Activated CD8-positive, alpha-beta memory T cell treated with anti-CD3 and anti-CD28 coated beads, Interleukin-2, amount 50 U/mL, for 1 hour (primary cell): ENCODE measurements around the gene PRMT7.
"Not testable (repeated sequence)": the region's sequence is repeated elsewhere in the genome, so short reads cannot be mapped to it uniquely, and the experiment has no call there.

Experiments
- DNase-seq: peaks from one replicate; pipeline ENCODE4 v3.0.0-alpha.2; 2020; ENCODE audit errors: extremely low read depth

Gene PRMT7

DNA sequence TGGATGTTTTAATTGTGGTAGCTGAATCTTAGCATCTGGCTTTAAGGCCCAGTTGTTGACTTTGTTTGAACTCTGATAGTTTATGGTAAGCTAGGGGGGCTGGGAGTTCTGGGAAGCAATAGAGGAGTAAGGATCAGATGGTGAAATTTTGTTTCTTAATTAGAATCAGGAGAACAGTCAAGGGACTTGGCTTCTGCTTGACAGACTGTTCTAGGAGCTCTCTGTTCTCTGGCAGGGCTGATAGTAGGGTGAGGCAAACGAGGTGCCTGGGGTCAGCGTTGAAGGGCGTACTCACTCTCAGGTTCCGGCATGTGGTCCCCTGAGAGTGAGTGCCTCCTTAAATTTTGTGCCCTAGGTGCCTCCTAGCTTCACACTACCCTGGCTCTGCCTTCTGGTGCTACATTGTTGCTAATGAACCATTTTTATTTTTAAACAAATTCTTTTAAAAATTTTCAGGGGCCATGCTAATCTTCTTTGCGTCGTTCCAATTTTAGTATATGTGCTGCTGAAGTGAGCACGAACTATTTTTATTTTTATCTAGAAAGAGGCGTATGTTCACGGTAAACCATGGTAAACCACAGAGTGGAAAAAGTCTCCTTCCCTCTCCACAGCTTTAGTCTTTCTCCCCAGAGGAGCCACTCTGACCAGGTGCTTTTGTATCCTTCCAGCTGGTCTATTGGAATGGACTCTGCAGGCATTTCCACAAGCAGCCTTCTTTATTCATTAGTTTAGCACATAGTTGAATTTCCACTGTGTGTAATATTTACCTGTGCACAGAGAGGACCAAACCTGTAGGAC lies 26.8 kb upstream of the PRMT7 start:
- no peak for DNase-seq

DNA sequence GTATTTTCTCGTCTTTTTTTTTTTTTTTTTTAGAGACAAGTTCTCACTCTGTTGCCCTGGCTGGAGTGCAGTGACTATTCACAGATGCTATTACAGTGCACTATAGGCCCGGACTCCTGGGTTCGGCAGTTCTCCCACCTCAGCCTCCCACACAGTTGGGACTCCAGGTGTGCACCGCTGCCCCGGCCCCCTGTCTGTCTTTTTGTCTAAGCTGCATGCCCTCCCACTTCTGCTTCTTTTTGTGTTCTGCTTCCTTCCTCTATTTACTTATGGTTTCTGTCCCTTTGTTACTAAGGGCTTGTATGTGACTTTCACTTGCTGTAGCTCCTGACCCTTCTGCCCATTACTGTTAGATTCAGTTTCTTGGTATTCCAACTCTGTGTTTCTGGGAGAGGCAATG lies 26.0 kb upstream of the PRMT7 start:
- DNase-seq: no peak

DNA sequence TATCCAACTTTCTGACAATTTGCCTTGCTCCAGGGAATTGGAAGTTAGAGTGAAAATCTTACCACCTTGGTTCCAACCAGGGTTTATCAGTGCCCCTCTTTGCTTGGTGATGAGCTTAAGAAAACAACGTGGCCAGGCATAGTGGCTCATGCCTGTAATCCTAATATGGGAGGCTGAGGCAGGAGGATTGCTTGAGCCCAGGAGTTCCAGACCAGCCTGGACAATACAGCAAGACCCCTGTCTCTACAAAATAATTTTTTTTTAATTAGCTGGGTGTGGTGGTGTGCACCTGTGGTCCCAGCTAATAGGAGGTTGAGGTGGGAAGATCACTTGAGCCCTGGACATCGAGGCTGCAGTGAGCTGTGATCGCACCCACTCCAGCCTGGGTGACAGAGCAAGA lies 25.1 kb upstream of the PRMT7 start:
- no peak for DNase-seq

DNA sequence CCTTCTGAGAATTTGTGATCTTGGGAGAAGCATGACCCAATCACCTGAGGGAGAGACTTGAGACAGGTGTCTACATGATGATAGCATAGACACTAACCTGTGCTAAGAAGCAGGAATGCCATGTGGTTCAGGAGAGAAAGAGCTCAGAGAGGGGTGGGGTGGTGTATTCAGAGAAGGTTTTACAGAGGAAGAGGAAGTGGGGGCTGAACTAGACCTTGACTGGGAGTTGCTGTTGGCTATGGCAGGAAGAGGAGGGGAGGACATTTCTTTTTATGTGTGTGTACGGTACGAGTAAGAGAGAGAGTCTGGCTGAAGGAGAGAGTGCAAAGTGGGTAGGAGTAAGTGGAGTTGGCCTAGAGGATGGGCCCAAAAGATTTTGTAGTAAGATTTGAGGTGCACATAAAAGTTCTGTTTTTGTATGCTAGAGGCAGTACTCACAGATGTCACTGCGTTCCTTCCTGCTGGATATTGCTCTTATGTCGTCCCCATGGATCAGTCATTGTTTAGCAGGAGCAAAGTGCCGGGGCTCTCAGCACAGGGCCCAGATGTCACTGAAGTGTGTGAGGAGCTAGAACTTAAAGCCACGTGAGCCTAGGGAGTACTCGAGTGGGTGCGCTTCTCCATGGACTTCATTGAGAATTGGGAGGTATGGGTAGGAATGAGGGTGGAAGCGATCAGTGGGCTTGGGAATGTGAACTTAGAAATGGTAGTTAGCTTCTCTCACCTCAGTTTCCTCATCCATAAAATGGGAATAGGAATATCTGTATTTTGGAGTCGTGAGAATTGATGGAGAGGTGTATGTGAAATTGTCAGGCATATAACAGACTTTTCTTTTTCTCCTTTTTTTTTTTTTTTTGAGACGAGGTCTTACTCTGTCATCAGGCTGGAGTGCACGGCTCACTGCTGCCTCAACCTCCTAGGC lies 24.4 kb upstream of the PRMT7 start:
- DNase-seq: no peak

DNA sequence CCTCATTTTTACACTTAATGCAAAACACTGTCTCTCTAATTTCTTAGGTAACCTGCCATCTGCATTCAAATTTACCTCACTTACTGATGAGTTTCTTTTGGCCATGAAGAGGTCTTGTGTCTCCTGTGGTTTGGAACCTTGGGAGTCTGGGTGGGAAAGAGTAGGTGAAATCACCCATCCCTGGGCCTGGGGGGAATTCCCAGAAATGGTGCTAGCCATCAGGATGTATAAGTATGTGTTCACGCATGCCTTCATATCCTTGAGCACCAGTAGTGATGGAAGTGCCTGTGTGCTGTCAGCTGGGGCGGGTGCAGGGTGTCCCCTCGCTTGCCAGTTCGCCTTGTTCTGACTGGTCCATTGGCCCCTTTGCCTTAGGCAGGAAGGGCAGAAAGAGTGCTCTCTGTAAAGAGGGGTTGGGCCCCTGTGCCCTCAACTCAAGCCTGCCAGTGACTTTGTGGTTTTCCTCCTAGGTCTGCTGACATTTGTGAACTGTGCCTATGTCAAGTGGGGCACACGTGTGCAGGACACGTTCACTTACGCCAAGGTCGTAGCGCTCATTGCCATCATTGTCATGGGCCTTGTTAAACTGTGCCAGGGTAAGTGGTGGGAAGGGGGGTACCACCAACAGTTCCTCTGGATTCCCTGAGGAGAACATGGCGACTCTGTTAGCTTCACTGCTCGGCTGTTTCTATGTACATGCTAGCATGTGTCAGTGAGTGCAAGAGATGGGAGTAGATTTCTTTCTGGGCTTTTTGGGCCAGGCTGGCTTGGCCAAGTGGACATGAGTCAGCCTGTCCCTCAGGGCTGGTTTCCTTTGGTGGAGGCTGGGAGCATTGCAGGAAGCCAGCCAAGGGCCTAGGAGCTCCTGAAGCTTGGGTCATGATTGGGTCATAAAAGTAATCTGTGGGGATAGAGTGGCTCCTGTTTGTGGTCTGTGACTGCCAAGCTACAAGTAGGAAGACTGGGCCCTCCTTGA lies 23.3 kb upstream of the PRMT7 start:
- DNase-seq: no peak

DNA sequence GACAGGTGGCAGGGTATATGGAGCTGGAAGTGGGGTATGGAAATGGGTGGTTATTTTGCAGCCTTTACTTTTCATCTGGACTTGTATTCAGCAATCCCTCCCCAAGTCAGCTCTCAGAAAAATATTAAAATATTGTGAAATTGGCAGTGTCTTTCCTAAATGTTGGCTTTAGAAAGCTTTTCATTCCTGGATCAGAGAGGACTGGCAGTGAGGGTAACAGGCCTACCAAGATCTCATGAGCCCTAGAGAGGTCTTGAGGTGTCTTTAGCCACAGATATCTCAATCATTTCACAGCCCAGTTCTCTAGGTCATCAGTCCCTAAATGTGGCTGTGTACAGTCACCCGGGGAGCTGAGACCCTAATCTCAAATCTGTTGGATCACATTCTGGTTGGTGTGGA lies 22.6 kb upstream of the PRMT7 start:
- DNase-seq: no peak

DNA sequence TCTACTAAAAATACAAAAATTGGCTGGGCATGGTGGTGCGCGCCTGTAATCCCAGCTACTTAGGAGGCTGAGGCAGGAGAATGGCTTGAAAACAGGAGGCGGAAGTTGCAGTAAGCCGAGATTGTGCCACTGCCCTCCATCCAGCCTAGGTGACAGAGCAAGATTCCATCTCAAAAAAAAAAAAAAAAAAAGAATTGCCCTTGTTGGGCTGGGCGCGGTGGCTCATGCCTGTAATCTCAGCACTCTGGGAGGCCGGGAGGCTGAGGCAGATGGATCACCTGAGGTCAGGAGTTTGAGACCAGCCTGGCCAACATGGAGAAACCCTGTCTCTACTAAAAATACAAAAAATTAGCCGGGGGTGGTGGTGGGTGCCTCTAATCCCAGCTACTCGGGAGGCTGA lies 22.0 kb upstream of the PRMT7 start:
- not testable (repeated sequence) for DNase-seq

DNA sequence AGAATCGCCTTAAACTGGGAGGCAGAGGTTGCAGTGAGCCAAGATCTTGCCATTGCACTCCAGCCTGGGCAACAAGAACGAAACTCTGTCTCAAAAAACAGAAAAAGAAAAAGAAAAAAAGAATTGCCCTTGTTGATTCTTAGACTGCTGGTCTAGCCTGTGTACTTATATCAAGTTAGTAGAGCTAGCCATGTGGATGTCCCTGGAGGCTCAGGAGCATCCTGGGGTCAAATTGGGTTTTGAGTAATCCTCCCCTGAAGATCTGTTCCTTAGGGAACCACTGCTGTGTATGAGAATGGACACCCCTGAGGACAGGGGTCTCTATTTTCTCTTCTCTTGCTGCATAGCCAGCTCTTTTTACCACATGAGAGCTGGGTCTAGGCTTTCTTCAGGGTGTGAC lies 21.6 kb upstream of the PRMT7 start:
- no peak for DNase-seq

DNA sequence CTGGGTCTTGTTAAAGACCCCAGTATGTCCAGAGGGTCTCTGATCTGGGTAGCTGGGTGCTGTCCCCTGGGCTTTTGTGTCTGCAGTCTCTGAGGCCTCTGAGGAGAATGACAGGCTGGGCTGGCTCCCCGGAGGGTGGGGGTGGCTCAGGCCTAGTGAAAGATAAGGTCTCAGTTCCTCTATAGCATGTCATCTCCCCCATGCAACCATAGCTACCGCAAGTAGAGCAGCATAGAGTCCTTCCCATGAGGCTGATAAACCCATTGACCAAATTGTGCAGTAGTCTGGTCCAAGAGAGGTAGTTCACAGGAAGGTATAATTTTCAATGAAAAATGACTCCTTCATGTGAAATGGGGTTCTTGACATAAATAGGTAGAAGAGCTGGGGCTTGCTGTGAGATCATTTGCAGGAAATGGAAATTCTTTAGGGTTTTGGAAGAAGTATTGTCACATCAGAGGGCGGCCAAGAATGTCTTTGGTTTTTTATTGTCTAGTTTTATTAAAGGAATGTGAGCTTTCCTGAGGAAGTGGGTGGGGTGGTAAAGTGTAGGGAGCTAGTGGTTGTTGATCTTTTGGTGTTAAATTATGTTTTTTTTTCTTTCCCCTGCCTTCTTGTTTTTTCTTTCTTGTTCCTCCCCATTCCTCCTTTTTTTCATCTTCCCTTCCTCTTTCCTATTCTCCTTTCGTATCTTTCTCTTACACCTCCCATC lies 21.0 kb upstream of the PRMT7 start:
- DNase-seq: no peak

DNA sequence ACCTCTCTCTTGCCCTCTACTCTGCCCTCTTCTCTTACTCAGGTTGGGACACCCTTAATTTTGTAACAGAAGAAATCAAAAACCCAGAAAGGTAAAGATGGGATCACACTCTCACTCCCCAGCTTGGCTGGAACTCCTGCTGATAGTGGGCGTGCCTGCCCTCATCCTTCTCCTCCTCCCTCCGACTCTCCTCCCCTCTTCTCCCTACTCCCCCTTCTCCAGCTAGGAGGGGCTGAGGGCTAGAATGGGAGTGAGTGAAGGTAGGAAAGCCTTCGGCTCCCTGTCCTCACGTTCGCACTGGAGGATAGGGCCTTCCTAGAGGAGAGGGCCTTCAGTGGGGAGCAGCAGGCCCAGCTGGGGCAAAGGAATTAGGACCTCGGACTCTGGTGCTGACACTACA lies 20.4 kb upstream of the PRMT7 start:
- DNase-seq: no peak

DNA sequence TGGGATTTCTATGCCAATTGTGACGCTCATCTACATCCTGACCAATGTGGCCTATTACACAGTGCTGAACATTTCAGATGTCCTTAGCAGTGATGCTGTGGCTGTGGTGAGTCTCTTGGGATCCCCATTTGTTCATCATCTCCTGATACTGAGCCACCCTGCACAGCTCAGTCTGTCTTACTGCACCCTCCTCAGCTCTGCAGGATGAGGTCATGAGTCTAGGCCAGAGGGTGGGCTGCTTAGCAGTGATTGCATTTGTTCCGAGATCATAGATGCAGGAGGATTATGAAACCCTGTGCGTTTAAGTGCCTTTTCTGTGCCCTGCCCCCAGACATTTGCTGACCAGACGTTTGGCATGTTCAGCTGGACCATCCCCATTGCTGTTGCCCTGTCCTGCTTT lies 19.6 kb upstream of the PRMT7 start:
- no peak for DNase-seq

DNA sequence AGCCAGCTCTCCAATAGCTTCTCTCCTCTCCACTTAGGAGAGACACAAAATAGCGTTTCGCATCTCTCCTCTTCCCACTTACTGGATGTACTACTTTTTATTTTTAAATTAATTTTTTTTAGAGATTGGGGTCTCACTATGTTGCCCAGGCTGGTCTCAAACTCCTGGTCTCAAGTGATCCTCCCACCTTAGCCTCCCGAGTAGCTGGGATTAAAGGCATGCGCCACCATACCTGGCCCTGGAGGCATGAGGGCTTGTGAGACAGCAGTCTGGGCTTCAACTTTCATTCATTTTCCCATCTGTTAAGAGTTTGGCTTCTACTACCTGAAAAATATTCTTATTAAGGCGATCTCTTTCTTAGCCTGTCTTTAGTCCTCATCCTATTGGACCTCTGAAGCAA lies 18.4 kb upstream of the PRMT7 start:
- no peak for DNase-seq

DNA sequence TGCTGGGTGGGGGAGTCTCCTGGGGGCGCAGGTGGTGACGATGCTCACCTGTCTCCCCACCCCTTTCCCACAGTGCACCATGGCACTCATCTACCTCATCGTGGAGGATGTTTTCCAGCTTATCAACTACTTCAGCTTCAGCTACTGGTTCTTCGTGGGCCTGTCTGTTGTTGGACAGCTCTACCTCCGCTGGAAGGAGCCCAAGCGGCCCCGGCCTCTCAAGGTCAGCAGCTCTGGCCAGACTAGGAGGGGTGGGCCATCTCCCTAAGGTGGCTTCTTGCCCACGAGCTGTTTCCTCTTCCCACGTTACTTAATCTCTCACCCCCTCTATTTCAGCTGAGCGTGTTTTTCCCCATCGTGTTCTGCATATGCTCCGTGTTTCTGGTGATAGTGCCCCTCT lies 14.5 kb upstream of the PRMT7 start:
- DNase-seq: no peak

DNA sequence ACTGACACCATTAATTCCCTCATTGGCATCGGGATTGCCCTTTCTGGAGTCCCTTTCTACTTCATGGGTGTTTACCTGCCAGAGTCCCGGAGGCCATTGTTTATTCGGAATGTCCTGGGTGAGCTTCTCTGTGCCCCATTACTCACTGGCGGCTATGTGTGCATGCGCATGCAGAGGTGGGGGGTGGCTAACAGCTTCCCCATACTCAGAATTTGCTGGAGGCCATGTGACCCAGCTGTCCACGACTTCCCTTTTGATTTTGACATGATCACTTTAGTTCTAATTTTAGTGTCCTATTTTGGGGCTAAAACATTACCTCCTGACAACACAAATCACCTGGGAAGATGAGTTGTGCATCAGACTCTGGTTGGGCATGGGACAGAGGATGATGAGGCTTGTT lies 14.1 kb upstream of the PRMT7 start:
- DNase-seq: no peak

DNA sequence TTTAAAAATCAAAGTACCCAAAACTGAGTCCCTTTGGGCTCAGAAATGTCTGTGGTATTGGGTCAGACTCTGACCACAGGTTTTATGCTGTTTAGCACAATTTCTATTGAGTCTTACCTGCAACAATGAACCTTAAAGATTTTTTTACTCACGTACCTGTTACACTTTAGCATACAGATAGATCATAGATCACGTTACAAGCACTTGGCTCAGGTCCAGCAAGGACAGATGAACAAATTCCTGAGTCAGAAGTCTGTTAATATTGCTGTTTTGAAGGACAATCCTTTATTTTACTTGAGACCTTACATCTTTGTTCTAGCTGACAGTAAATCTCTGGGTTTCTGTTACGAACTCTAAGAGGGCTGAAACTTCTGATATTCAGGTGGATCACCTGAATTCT lies 12.9 kb upstream of the PRMT7 start:
- DNase-seq: no peak

DNA sequence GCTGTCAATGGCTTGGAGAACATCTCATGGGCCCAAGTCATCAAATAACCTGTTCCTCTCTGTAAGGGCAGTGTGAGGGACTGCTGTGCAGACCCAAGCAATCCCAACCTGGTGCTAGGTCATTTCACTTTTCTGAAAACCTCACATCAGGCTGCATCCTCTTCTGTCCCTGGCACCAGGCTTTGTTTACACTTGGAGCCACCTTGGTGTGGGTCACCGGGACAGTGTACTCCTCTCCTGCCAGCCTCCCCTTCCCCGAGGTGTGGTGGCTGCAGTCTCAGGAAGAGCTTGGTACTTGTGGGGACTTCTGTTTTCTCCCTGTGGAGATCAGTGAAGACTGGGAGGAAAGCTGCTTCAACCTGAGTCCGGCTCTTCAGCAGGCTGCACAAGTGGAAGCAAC lies 12.5 kb upstream of the PRMT7 start:
- DNase-seq: no peak

DNA sequence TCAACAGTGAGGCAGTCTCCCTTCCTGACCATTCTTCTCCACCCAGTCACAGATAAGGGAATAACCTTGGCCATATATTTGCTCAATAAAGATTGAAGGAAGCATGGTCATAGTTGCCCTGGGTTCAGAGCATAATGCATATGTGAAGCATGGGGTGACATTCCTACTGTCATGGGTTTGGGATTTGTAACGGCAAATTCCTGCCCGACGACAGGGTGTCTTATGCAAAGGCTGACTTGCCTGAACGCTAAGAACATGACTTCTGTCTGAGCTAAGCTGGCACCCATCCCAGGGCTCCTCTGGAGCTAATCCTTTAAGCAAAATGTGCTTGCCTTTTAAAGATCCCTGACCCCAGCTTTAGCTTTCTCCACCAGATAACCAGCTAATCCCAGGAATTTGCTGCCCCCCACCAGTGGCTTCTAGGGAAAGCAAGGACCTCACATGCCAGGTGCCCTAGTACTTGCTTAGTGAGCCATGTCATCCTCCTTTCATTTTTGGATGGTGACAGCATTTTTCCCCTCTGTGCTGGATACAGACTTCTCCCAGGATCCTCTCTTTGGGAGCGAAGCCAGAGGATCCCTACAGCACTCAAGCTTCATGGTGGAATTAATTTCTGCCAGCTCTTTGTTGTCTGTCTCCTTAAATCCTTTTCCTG lies 11.8 kb upstream of the PRMT7 start:
- no peak for DNase-seq

DNA sequence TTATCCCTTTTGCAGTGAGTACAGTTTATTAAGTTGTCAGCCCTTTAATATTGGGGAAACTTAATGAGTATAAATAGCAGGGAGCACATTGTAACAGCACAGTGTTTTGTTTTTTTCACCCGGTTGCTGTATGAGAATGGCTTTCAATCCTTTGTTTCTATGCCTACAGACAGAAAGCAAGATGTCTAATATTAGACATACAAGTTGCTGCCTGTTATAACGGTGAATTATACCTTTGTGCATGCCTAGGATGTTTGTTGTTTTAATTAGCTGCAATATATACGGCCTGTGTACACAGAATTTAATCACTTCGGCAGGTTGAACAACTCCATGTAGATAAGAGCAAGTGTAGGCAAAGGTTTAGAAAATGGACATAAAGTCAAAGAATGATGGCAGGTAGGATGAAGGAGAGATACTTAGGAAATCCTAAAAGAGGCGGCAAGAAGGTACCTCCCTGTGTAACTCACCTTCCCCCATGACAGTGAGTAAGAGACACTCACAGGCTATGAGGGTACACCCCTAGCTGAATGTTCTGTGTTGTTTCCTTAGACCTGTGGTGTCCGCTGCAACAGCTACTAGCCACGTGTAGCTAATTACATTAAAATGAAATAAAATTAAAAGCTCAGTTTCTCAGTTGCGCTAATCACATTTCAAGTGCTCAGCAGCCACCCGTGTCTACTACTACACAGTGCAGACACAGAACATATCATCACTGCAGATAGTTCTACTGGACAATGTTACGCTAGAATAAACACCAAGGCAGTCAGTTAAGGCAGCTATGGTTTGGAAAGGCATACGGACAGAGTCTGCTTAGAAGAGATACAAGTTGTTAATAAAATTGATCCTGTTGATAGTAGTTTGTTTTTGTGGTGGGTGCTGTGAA lies 11.0 kb upstream of the PRMT7 start:
- no peak for DNase-seq

DNA sequence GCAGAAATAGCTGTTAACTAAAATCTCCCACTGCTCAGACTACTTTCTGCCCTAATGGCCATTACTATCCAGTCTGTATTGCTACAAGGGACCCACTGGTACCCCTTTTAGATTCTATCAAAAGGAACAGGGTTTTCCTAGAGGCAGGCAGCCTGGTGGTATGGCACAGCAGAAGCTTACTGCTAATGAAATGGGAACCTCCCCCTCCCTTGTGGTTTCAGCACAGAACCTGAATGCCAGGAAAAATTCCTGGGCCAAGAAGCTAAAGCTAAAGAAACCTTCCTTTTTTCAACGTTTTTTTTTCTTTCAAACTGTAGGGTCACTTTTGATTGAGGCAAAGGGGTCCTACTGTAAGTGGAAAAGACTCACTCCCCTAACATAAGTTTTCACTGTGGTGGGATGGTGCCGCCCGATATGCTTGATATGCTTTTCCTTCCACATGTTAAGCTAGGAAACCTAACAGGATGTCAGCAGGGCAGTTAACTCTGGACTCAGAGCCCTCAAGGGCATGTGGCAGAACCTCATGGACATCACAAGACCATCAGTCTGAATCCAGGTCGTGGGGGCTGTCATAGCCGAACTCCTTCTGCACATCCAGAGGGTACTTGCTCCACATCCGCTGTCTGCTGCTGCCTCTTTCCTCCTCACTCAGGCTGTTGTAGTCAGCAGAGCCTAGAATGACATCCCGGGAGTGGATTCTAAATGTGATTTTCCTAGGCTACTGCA lies 9.9 kb upstream of the PRMT7 start:
- DNase-seq: no peak
